HCT116 (cell line): Measurements from ENCODE around the gene PKNOX2. TPM values are rescaled to one million over a fixed set of nuclear protein-coding genes. Genes with fewer than 3 reads are reported as not detected.
A peak's percentile ranks its signal among the peaks of the same experiment; 100 is the strongest.

Experiments used
- ATAC-seq: fragments of 200-7000 bp; cut with Tn5 transposase; 2 replicates; pipeline ENCODE4 v1.9.1; 2020; ENCODE audit warnings: mild to moderate bottlenecking, moderate library complexity
- BruUV-seq: library from RNA; stranded (reverse); fragments of 400-500 nt; replicated peaks from 2 replicates; lab custom pipeline; 2021; lab: Mats Ljungman, UMichigan
- CTCF ChIA-PET: fragments of 300-600 bp; sonication (Branson Sonifier 250); formaldehyde crosslinking; loops from one replicate; lab custom pipeline; 2021; ENCODE audit warnings: antibody characterized with exemption; lab: Charles Lee
- POLR2A ChIA-PET: fragments of 300-600, 350-600 bp; sonication (Branson Sonifier 250); formaldehyde crosslinking; loops from one replicate; lab custom pipeline; 2021; ENCODE audit warnings: antibody characterized with exemption; lab: Charles Lee
- RAD21 ChIA-PET, 2 experiments: fragments of 300-600 bp; sonication (Branson Sonifier 250); formaldehyde crosslinking; loops; one replicate each; lab custom pipeline; 2023; ENCODE audit warnings: low total read pairs in 2 of 2; ENCODE audit not compliant: uncharacterized antibody in 2 of 2, unreplicated experiment in 2 of 2, low non-redundant PET in 1 of 2; lab: Charles Lee
- DNase-seq: peaks from one replicate; pipeline ENCODE4 v3.0.0-alpha.2; 2010; ENCODE audit warnings: low read depth, low spot score
- H2AFZ ChIP-seq: fragments of 200-600 bp; shearing (Covaris generic), sonication (generic); 2 replicates; pipeline ENCODE4 v1.6.1; 2017; ENCODE audit warnings: low read depth, mixed run types, mixed read lengths, antibody characterized with exemption, low read length; ENCODE audit not compliant: poor library complexity, severe bottlenecking
- H3K27ac ChIP-seq: 2 replicates; pipeline ENCODE4 v1.5.1; 2012; ENCODE audit warnings: low read depth, low read length
- H3K27me3 ChIP-seq: fragments of 200-600 bp; sonication (generic); 2 replicates; pipeline ENCODE4 v1.6.1; 2016; ENCODE audit warnings: mixed run types, low read length, mixed read lengths; ENCODE audit not compliant: insufficient read depth
- H3K36me3 ChIP-seq, 2 experiments: fragments of 200-500 bp in 1 of 2; fragments of 200-600 bp in 1 of 2; sonication (Bioruptor generic) in 1 of 2; sonication (generic) in 1 of 2; 2 replicates each; pipeline versions ENCODE4 v1.5.1 to v1.6.1; 2014 to 2016; ENCODE audit warnings: low read length in 2 of 2, inconsistent platforms in 1 of 2, mixed read lengths in 1 of 2, mixed run types in 1 of 2; ENCODE audit not compliant: insufficient read depth in 2 of 2, control insufficient read depth in 1 of 2
- H3K4me1 ChIP-seq, 2 experiments: fragments of 200-600 bp in 1 of 2; sonication (generic) in 1 of 2; 2 replicates each; pipeline versions ENCODE4 v1.5.1 to v1.6.1; 2012 to 2017; ENCODE audit warnings: low read length in 2 of 2, inconsistent platforms in 1 of 2, mild to moderate bottlenecking in 1 of 2, mixed read lengths in 1 of 2, mixed run types in 1 of 2, moderate library complexity in 1 of 2; ENCODE audit not compliant: insufficient read depth in 2 of 2, control insufficient read depth in 1 of 2
- H3K4me2 ChIP-seq: fragments of 200-600 bp; sonication (generic); 2 replicates; pipeline ENCODE4 v1.6.1; 2017; ENCODE audit warnings: mixed run types, low read length, mixed read lengths
- H3K4me3 ChIP-seq, 2 experiments: fragments of 200-600 bp in 1 of 2; sonication (generic) in 1 of 2; replicated peaks in 1 of 2; 2 replicates each; pipeline ENCODE4 v1.5.1; 2011 to 2016; ENCODE audit warnings: low read length in 2 of 2, control low read depth in 1 of 2, low read depth in 1 of 2, mild to moderate bottlenecking in 1 of 2, mixed read lengths in 1 of 2, mixed run types in 1 of 2
- H3K79me2 ChIP-seq: fragments of 200-600 bp; sonication (generic); 2 replicates; pipeline ENCODE4 v1.6.1; 2017; ENCODE audit warnings: mild to moderate bottlenecking, mixed run types, low read length, moderate library complexity, mixed read lengths; ENCODE audit not compliant: insufficient read depth
- H3K9ac ChIP-seq: fragments of 200-600 bp; sonication (generic); 2 replicates; pipeline ENCODE4 v1.6.1; 2016; ENCODE audit warnings: low read length, mixed read lengths
- H3K9me2 ChIP-seq: fragments of 200-600 bp; sonication (generic), shearing (Covaris generic); 2 replicates; pipeline ENCODE4 v1.6.1; 2017; ENCODE audit warnings: mixed run types, mild to moderate bottlenecking, moderate library complexity; ENCODE audit not compliant: insufficient read depth
- H3K9me3 ChIP-seq, 2 experiments: fragments of 200-500 bp in 1 of 2; fragments of 200-600 bp in 1 of 2; sonication (Bioruptor generic) in 1 of 2; sonication (generic) in 1 of 2; 2 replicates each; pipeline ENCODE4 v1.6.1; 2014 to 2017; ENCODE audit warnings: low read length in 2 of 2, mixed read lengths in 2 of 2, inconsistent platforms in 1 of 2, low read depth in 1 of 2, mild to moderate bottlenecking in 1 of 2, mixed run types in 1 of 2, moderate library complexity in 1 of 2; ENCODE audit not compliant: control insufficient read depth in 1 of 2, insufficient read depth in 1 of 2
- H4K20me1 ChIP-seq: fragments of 200-600 bp; sonication (generic), shearing (Covaris generic); 2 replicates; pipeline ENCODE4 v1.6.1; 2017; ENCODE audit warnings: mixed run types, mild to moderate bottlenecking, moderate library complexity; ENCODE audit not compliant: insufficient read depth
- ATF3 ChIP-seq: IDR thresholded peaks from 2 replicates; pipeline ENCODE4 v1.6.1; 2012
- EGR1 ChIP-seq: IDR thresholded peaks from 2 replicates; pipeline ENCODE4 v1.6.1; 2012; ENCODE audit warnings: low read depth
- ELF1 ChIP-seq: IDR thresholded peaks from 2 replicates; pipeline ENCODE4 v1.6.1; 2012; ENCODE audit warnings: low read depth, borderline replicate concordance
- EZH2phosphoT487 ChIP-seq: fragments of 200-600 bp; IDR thresholded peaks from 2 replicates; pipeline ENCODE4 v1.6.1; 2018; ENCODE audit warnings: antibody characterized with exemption, borderline replicate concordance
- FOSL1 ChIP-seq: IDR thresholded peaks from 2 replicates; pipeline ENCODE4 v1.6.1; 2012; ENCODE audit warnings: low read depth
- JUND ChIP-seq: IDR thresholded peaks from 2 replicates; pipeline ENCODE4 v1.6.1; 2012
- POLR2A ChIP-seq: IDR thresholded peaks from 2 replicates; pipeline ENCODE4 v1.7.0; 2011; ENCODE audit warnings: borderline replicate concordance; ENCODE audit not compliant: insufficient read depth, insufficient read length; ENCODE audit errors: extremely low read depth
- RAD21 ChIP-seq: IDR thresholded peaks from 2 replicates; pipeline ENCODE4 v1.6.1; 2012; ENCODE audit warnings: low read depth, mild to moderate bottlenecking
- SIN3A ChIP-seq: IDR thresholded peaks from 2 replicates; pipeline ENCODE4 v1.6.1; 2012; ENCODE audit warnings: low read depth
- ZBTB33 ChIP-seq: IDR thresholded peaks from 2 replicates; pipeline ENCODE4 v1.6.1; 2011; ENCODE audit warnings: mild to moderate bottlenecking, low read length, moderate library complexity; ENCODE audit not compliant: insufficient replicate concordance; ENCODE audit errors: extremely low read depth
- ZNF274 ChIP-seq: fragments of 200-500 bp; sonication (Bioruptor generic); IDR thresholded peaks from 2 replicates; pipeline ENCODE4 v1.6.1; 2014; ENCODE audit warnings: mild to moderate bottlenecking, low read depth, low read length, inconsistent platforms
- intact Hi-C: fragments of 100-400 bp; cut with micrococcal nuclease; formaldehyde crosslinking; loops from 2 replicates; pipeline ENCODE4 v1.10.0; 2022
- total RNA-seq: library from RNA; stranded (reverse); gene quantifications from one replicate; pipeline ENCODE4 v1.2.1, GENCODE V29; 2021; ENCODE audit not compliant: unreplicated experiment

PKNOX2 gene
- total RNA-seq, 1 experiment from 2014 or later, result 0.20 TPM

GRCh38 chr11:125123194-125123946 is 41.2 kb upstream of the PKNOX2 start:
- CTCF ChIA-PET, result interaction anchor here (0.6 to 2.9 kb wide), 21 partner anchors 9 to 310 kb away, joined by 3 to 26 read pairs (median 5); partner anchors contain the start of gene TMEM218
- H3K9ac ChIP-seq, result peak overlapping the region; percentile 34
- H3K9me2 ChIP-seq, result no peaks in the 10 kb centered on the region
- H3K79me2 ChIP-seq, result no peaks in the 10 kb centered on the region
- no peaks in the 10 kb centered on the region for H4K20me1 ChIP-seq
- peaks cover 4 to 15% of the 10 kb centered on the region in 2 experiments; a peak in 3 of 4 replicates for H3K4me1 ChIP-seq
- H3K27me3 ChIP-seq, result 0 out of 2 replicates have a peak, but pooled peaks cover 4% of the 10 kb centered on the region
- no peaks in the 10 kb centered on the region for H3K36me3 ChIP-seq
- intact Hi-C loops, result no loop called here
- H3K4me3 ChIP-seq, result peak overlapping the region; percentile 29 to 52
- RAD21 ChIA-PET, result interaction anchor here (0.8 to 1.3 kb wide), 4 partner anchors 9 to 33 kb away, joined by 3 to 4 read pairs (median 3); partner anchors contain the start of gene TMEM218 (in 1 of the 2)
- BruUV-seq, result TSS peak; percentile 92
- TF ChIP-seq ATF3 (no peak), POLR2A (no peak), RAD21 (no peak), JUND (no peak), ZBTB33 (no peak), ZNF274 (no peak), FOSL1 (no peak), SIN3A (no peak), EZH2phosphoT487 (no peak), EGR1 (no peak), ELF1 (no peak)
- DNase-seq (no peak), ATAC-seq (no peak)
- POLR2A ChIA-PET, result interaction anchor here (1.0 to 2.1 kb wide), 9 partner anchors 9 to 169 kb away, joined by 3 to 21 read pairs (median 8); partner anchors contain the start of genes CCDC15 and TMEM218
- H2AFZ ChIP-seq, result peak overlapping the region; percentile 95
- H3K4me2 ChIP-seq, result peak overlapping the region; percentile 73
- H3K27ac ChIP-seq, result peak overlapping the region; percentile 26; the same call in 1 of the 2 replicates
- H3K9me3 ChIP-seq, result no peaks in the 10 kb centered on the region
